H1 (cell line): ENCODE results near the gene CYB5R3. TPM values are rescaled to one million over a fixed set of nuclear protein-coding genes. Genes with fewer than 3 reads are reported as not detected.
"Not testable (repeated sequence)": the region's sequence is repeated elsewhere in the genome, so short reads cannot be mapped to it uniquely, and the experiment has no call there.

ENCODE experiments used
- CTCF ChIA-PET: fragments of 300-600 bp; sonication (Branson Sonifier 250); formaldehyde crosslinking; loops from one replicate; lab custom pipeline; 2021; ENCODE audit not compliant: partially characterized antibody; lab: Charles Lee
- POLR2A ChIA-PET: fragments of 300-600 bp; sonication (Branson Sonifier 250); formaldehyde crosslinking; loops from one replicate; lab custom pipeline; 2021; ENCODE audit warnings: inconsistent platforms; ENCODE audit not compliant: partially characterized antibody; lab: Charles Lee
- DNase-seq, 2 experiments: peaks; one replicate each; pipeline versions ENCODE4 v3.0.0 to v3.0.0-alpha.2; 2010 to 2022; ENCODE audit warnings: low spot score in 2 of 2, low read depth in 1 of 2, mixed read lengths in 1 of 2
- FAIRE-seq: peaks from 2 replicates; lab custom pipeline; 2011; peaks lifted over from hg19 to GRCh38; lab: Jason Lieb, UNC
- H2AFZ ChIP-seq: 2 replicates; pipeline ENCODE4 v1.8.1; 2012; ENCODE audit warnings: low read length, inconsistent platforms
- H2AK5ac ChIP-seq: 2 replicates; pipeline ENCODE4 v1.6.1; 2013; ENCODE audit warnings: low read depth, low read length
- H2BK120ac ChIP-seq: replicated peaks from 2 replicates; pipeline ENCODE3; 2013; ENCODE audit warnings: low read depth, low read length, inconsistent platforms
- H2BK12ac ChIP-seq: 2 replicates; pipeline ENCODE4 v1.6.1; 2013; ENCODE audit warnings: low read depth, low read length
- H2BK15ac ChIP-seq: 2 replicates; pipeline ENCODE4 v1.6.1; 2013; ENCODE audit warnings: low read length
- H2BK20ac ChIP-seq: 2 replicates; pipeline ENCODE4 v1.6.1; 2013; ENCODE audit warnings: low read length
- H2BK5ac ChIP-seq: 2 replicates; pipeline ENCODE4 v1.6.1; 2013; ENCODE audit warnings: low read depth, low read length
- H3K14ac ChIP-seq: 2 replicates; pipeline ENCODE4 v1.6.1; 2013; ENCODE audit warnings: inconsistent platforms; ENCODE audit not compliant: insufficient read length
- H3K18ac ChIP-seq: 2 replicates; pipeline ENCODE4 v1.6.1; 2013; ENCODE audit warnings: low read length; ENCODE audit errors: extremely low read depth
- H3K23ac ChIP-seq: 2 replicates; pipeline ENCODE4 v1.6.1; 2013; ENCODE audit warnings: inconsistent platforms; ENCODE audit not compliant: insufficient read length
- H3K23me2 ChIP-seq: 2 replicates; pipeline ENCODE4 v1.6.1; 2013; ENCODE audit warnings: low read depth, low read length
- H3K27ac ChIP-seq: 2 replicates; pipeline ENCODE4 v1.6.1; 2011; ENCODE audit warnings: low read depth, low read length, inconsistent platforms
- H3K27me3 ChIP-seq, 4 experiments: replicated peaks in 1 of 4; 1 replicate in 1 of 4; 2 replicates in 3 of 4; pipeline versions ENCODE4 v1.6.1 to v1.8.1; 2011 to 2013; ENCODE audit warnings: low read length in 3 of 4, mild to moderate bottlenecking in 3 of 4, inconsistent platforms in 2 of 4, mixed read lengths in 2 of 4, moderate library complexity in 1 of 4; ENCODE audit not compliant: control insufficient read depth in 3 of 4, insufficient read depth in 3 of 4; ENCODE audit errors: extremely low read depth in 1 of 4
- H3K36me3 ChIP-seq, 4 experiments: 2 replicates each; pipeline versions ENCODE4 v1.6.1 to v1.8.1; 2011 to 2013; ENCODE audit warnings: mild to moderate bottlenecking in 4 of 4, low read length in 3 of 4, moderate library complexity in 2 of 4, control low read depth in 1 of 4, inconsistent platforms in 1 of 4; ENCODE audit not compliant: insufficient read depth in 4 of 4, control insufficient read depth in 2 of 4
- H3K4ac ChIP-seq: replicated peaks from 2 replicates; pipeline ENCODE3; 2013; ENCODE audit warnings: low read length, low read depth, mixed read lengths, inconsistent platforms; ENCODE audit not compliant: insufficient read length
- H3K4me1 ChIP-seq, 4 experiments: replicated peaks in 1 of 4; 1 replicate in 1 of 4; 2 replicates in 3 of 4; pipeline versions ENCODE4 v1.6.1 to v1.8.1; 2011 to 2013; ENCODE audit warnings: low read length in 3 of 4, inconsistent platforms in 2 of 4, mixed read lengths in 1 of 4; ENCODE audit not compliant: insufficient read depth in 4 of 4, control insufficient read depth in 3 of 4
- H3K4me2 ChIP-seq, 2 experiments: 2 replicates each; pipeline versions ENCODE4 v1.6.1 to v1.8.1; 2011 to 2013; ENCODE audit warnings: low read depth in 2 of 2, low read length in 2 of 2, control low read depth in 1 of 2, inconsistent platforms in 1 of 2, mild to moderate bottlenecking in 1 of 2; ENCODE audit not compliant: insufficient read depth in 1 of 2
- H3K4me3 ChIP-seq, 4 experiments: fragments of 200-600, 300-600 bp in 1 of 4; sonication (generic), shearing (Covaris generic), sonication (Bioruptor Twin) in 1 of 4; 2 replicates each; pipeline versions ENCODE4 v1.5.1 to v1.8.1; 2011 to 2016; ENCODE audit warnings: low read length in 4 of 4, low read depth in 3 of 4, control low read depth in 2 of 4, inconsistent platforms in 2 of 4, mild to moderate bottlenecking in 2 of 4, mixed read lengths in 1 of 4, moderate library complexity in 1 of 4; ENCODE audit not compliant: insufficient read depth in 2 of 4; ENCODE audit errors: extremely low read depth in 1 of 4
- H3K56ac ChIP-seq: replicated peaks from 2 replicates; pipeline ENCODE3; 2013; ENCODE audit warnings: low read depth, mild to moderate bottlenecking, mixed read lengths, low read length, inconsistent platforms; ENCODE audit not compliant: insufficient read length
- H3K79me1 ChIP-seq: 2 replicates; pipeline ENCODE4 v1.6.1; 2013; ENCODE audit warnings: low read depth, low read length, control low read depth
- H3K79me2 ChIP-seq, 2 experiments: 2 replicates each; pipeline versions ENCODE4 v1.6.1 to v1.8.1; 2012 to 2013; ENCODE audit warnings: low read length in 2 of 2, mild to moderate bottlenecking in 2 of 2, inconsistent platforms in 1 of 2; ENCODE audit not compliant: insufficient read depth in 2 of 2, control insufficient read depth in 1 of 2
- H3K9ac ChIP-seq, 4 experiments: replicated peaks in 1 of 4; 1 replicate in 1 of 4; 2 replicates in 3 of 4; pipeline versions ENCODE4 v1.6.1 to v1.8.1; 2011 to 2013; ENCODE audit warnings: low read depth in 3 of 4, low read length in 3 of 4, control low read depth in 2 of 4, mild to moderate bottlenecking in 2 of 4, moderate library complexity in 2 of 4, inconsistent platforms in 1 of 4; ENCODE audit errors: extremely low read depth in 1 of 4
- H3K9me3 ChIP-seq, 2 experiments: 2 replicates each; pipeline versions ENCODE4 v1.6.1 to v1.8.1; 2012 to 2013; ENCODE audit warnings: mild to moderate bottlenecking in 2 of 2, moderate library complexity in 2 of 2, control low read depth in 1 of 2, inconsistent platforms in 1 of 2, low read depth in 1 of 2, low read length in 1 of 2, mixed read lengths in 1 of 2; ENCODE audit not compliant: insufficient read depth in 2 of 2
- H4K20me1 ChIP-seq, 2 experiments: replicated peaks in 1 of 2; 2 replicates each; pipeline versions ENCODE3 to v1.8.1; 2011 to 2013; ENCODE audit warnings: inconsistent platforms in 2 of 2, low read length in 2 of 2, mild to moderate bottlenecking in 1 of 2; ENCODE audit not compliant: insufficient read depth in 2 of 2, control insufficient read depth in 1 of 2
- H4K5ac ChIP-seq: 2 replicates; pipeline ENCODE4 v1.6.1; 2013; ENCODE audit warnings: low read length, low read depth, mixed read lengths, inconsistent platforms; ENCODE audit not compliant: insufficient read length
- H4K8ac ChIP-seq: 2 replicates; pipeline ENCODE4 v1.8.0; 2013; ENCODE audit warnings: mild to moderate bottlenecking, moderate library complexity, low read length, inconsistent platforms; ENCODE audit not compliant: insufficient read depth; ENCODE audit errors: extremely low read depth
- H4K91ac ChIP-seq: replicated peaks from 2 replicates; pipeline ENCODE3; 2013; ENCODE audit warnings: low read length, mixed read lengths, inconsistent platforms; ENCODE audit not compliant: insufficient read length
- POLR2A ChIP-seq, 2 experiments: IDR thresholded peaks; 1 replicate in 1 of 2; 2 replicates in 1 of 2; pipeline ENCODE4 v1.6.1; 2011; ENCODE audit warnings: low read depth in 2 of 2, low read length in 2 of 2, mild to moderate bottlenecking in 2 of 2; ENCODE audit errors: control extremely low read depth in 1 of 2
- WGBS, 2 experiments: shearing (Covaris generic) in 1 of 2; methylation state at CpG; one replicate each; pipeline versions ENCODE4 v1.1.6 to v1.1.7; 2013 to 2015; ENCODE audit warnings: low lambda C conversion rate in 2 of 2, mixed read lengths in 2 of 2, inconsistent platforms in 1 of 2, low coverage in 1 of 2, missing lambda C conversion rate in 1 of 2; ENCODE audit not compliant: insufficient replicate concordance in 2 of 2, insufficient coverage in 1 of 2, insufficient read length in 1 of 2; ENCODE audit errors: extremely low coverage in 1 of 2, missing lambda C conversion rate in 1 of 2; 5-methylcytosine and 5-hydroxymethylcytosine counted together
- polyA plus RNA-seq, 7 experiments: library from polyadenylated mRNA; depleted of rRNA in 3 of 7; stranded (reverse) in 5 of 7; unstranded in 2 of 7; fragments of >200 nt in 5 of 7; fragments of 200-250 nt in 2 of 7; gene quantifications; 1 replicate in 5 of 7; 2 replicates in 1 of 7; 4 replicates in 1 of 7; pipeline versions ENCODE4 v1.2.1 to v1.2.3, GENCODE V29; 2011 to 2013; ENCODE audit warnings: missing spikeins in 2 of 7, mixed read lengths in 2 of 7
- total RNA-seq: library from RNA; stranded (reverse); fragmentation: NEBNext Ultra II Directional; extraction: Animal tissue kit (Norgen Biotek cat#: 25700); gene quantifications from 2 replicates; pipeline ENCODE4 v1.2.1, GENCODE V29; 2021

The CYB5R3 gene
- total and polyA plus RNA-seq, 2 of the 8 experiments (the other 6 are each of a cell fraction or from before 2014, with no cell fraction given): 75.3 to 113 TPM

- H3K4me1 ChIP-seq, H3K9me3 ChIP-seq, H2BK20ac ChIP-seq, H3K56ac ChIP-seq, FAIRE-seq, H3K79me1 ChIP-seq, H3K23ac ChIP-seq, H2BK12ac ChIP-seq, H4K91ac ChIP-seq, H3K18ac ChIP-seq, H2AK5ac ChIP-seq, H3K27ac ChIP-seq, H4K8ac ChIP-seq, H2BK5ac ChIP-seq, H4K5ac ChIP-seq, H2AFZ ChIP-seq, H3K4ac ChIP-seq, CTCF ChIA-PET, H3K14ac ChIP-seq, H3K4me2 ChIP-seq, H3K27me3 ChIP-seq, H2BK120ac ChIP-seq, H3K9ac ChIP-seq, H3K23me2 ChIP-seq, H3K79me2 ChIP-seq, H3K4me3 ChIP-seq, H2BK15ac ChIP-seq, DNase-seq, H4K20me1 ChIP-seq: not testable (repeated sequence)
- H3K36me3 ChIP-seq: peaks cover 7 to 47% (median 26%) of the 10 kb centered on the region in 4 experiments; a peak in 7 of 8 replicates
- POLR2A ChIA-PET: interaction anchor here (0.6 to 2.5 kb wide), 5 partner anchors 8 to 38 kb away, joined by 3 to 13 read pairs (median 4); partner anchors contain the start of gene POLDIP3
- 0 out of 3 replicates have a peak, but pooled peaks of 1 of the 2 experiments have one; percentile 8 for TF ChIP-seq POLR2A (IDR thresholded peaks at IDR 0.05; ENCODE audit: control extremely low read depth in 1 of 2, low read depth in 2 of 2, low read length in 2 of 2)
- WGBS, 2 experiments: 94% methylated on average over 8 of the region's 9 CpGs; no CpG with 5 or more reads in 1 of the 2 experiments
These were observed 72.1 kb downstream of the CYB5R3 start for GRCh38 chr22:42577141-42577540.
